Thoracic aorta (tissue), 2 donors: ENCODE results near the gene FERMT1. TPM values are rescaled to one million over a fixed set of nuclear protein-coding genes. Genes with fewer than 3 reads are reported as not detected.

Experiments
- ATAC-seq: fragments of 150-250 bp; one replicate; pipeline ENCODE4 v1.8.0; 2017; ENCODE audit warnings: low read depth; ENCODE audit not compliant: insufficient number of reproducible peaks, low FRiP score
- DNase-seq: peaks from one replicate; pipeline ENCODE4 v3.0.0-alpha.2; 2020; ENCODE audit warnings: low spot score
- H3K27ac ChIP-seq, 2 donors: fragments of 200-600 bp; sonication (generic); 1 replicate in 1 of 2; 2 replicates in 1 of 2; pipeline ENCODE4 v1.5.1; 2016; ENCODE audit warnings: mild to moderate bottlenecking in 2 of 2, moderate library complexity in 2 of 2
- H3K27me3 ChIP-seq: fragments of 200-600 bp; sonication (generic); replicated peaks from 2 replicates; pipeline ENCODE4 v1.6.0; 2016; ENCODE audit warnings: mild to moderate bottlenecking; ENCODE audit not compliant: insufficient read depth
- H3K36me3 ChIP-seq: fragments of 200-600 bp; sonication (generic); one replicate; pipeline ENCODE4 v1.5.1; 2016
- H3K4me1 ChIP-seq, 2 donors: fragments of 200-600 bp; sonication (generic); 1 replicate in 1 of 2; 2 replicates in 1 of 2; pipeline versions ENCODE4 v1.5.1 to v1.6.0; 2016; ENCODE audit warnings: low read depth in 2 of 2, mild to moderate bottlenecking in 1 of 2; ENCODE audit not compliant: control insufficient read depth in 1 of 2
- H3K4me3 ChIP-seq: fragments of 200-600 bp; sonication (generic); 2 replicates; pipeline ENCODE4 v1.5.1; 2016; ENCODE audit warnings: mild to moderate bottlenecking
- H3K9me3 ChIP-seq: fragments of 200-600 bp; sonication (generic); 2 replicates; pipeline ENCODE4 v1.5.1; 2016
- total RNA-seq, 2 donors: library from RNA; depleted of rRNA; stranded (reverse); fragments of >200 nt; gene quantifications; one replicate each; pipeline versions ENCODE4 v1.1.0 to v1.2.3, GENCODE V29; 2016
- TF ChIP-seq, protein P1 (sequence below): fragments of 200-600 bp; sonication (generic); IDR thresholded peaks from one replicate; pipeline ENCODE4 v1.5.1; 2019; ENCODE audit warnings: antibody characterized with exemption

FERMT1 gene
- total RNA-seq, 2 donors from 2014 or later: 0.21 TPM; not detected in 1

DNA sequence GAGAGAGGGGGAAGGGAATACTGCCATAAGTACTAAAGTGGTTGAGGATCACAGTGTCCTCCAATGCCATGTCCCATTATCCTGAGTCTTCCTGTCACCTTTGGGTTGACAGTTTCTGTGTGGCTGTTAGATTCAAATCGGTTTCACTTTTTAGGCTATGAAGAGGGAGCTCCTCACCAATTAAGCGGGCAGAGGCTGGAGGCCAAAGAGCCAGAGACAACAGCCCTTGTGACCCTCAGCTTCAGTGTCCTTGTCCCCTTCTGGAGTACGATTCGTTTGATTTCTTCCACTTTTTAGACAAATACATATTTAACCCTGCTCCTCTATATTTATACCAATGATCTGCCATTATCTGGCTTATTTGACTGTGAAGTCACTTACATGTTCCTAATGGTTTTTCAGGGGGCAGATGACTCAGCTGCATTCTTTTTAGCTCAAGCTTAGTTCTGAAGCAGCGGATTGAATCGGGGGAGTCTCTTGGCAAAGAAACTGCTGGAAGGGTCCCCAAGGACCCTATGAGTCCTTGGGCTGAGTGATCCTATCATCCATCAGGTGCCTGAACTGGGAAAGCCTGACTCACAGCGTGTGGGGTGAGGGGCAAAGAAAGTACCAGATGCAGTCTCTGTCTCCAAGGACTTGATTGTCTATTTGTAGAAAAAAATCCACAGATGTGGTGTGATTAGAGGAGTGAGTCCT, 18.2 kb downstream of the FERMT1 start:
- Histone ChIP-seq H3K27ac (no peak overlapping the region), H3K4me1 (no peaks in the 10 kb centered on the region), H3K9me3 (no peaks in the 10 kb centered on the region), H3K36me3 (no peaks in the 10 kb centered on the region), H3K4me3 (no peak overlapping the region), H3K27me3 (no peaks in the 10 kb centered on the region)
- ATAC-seq: no peak
- TF ChIP-seq, protein P1, sequence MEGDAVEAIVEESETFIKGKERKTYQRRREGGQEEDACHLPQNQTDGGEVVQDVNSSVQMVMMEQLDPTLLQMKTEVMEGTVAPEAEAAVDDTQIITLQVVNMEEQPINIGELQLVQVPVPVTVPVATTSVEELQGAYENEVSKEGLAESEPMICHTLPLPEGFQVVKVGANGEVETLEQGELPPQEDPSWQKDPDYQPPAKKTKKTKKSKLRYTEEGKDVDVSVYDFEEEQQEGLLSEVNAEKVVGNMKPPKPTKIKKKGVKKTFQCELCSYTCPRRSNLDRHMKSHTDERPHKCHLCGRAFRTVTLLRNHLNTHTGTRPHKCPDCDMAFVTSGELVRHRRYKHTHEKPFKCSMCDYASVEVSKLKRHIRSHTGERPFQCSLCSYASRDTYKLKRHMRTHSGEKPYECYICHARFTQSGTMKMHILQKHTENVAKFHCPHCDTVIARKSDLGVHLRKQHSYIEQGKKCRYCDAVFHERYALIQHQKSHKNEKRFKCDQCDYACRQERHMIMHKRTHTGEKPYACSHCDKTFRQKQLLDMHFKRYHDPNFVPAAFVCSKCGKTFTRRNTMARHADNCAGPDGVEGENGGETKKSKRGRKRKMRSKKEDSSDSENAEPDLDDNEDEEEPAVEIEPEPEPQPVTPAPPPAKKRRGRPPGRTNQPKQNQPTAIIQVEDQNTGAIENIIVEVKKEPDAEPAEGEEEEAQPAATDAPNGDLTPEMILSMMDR: no peak
- no peak for DNase-seq

DNA sequence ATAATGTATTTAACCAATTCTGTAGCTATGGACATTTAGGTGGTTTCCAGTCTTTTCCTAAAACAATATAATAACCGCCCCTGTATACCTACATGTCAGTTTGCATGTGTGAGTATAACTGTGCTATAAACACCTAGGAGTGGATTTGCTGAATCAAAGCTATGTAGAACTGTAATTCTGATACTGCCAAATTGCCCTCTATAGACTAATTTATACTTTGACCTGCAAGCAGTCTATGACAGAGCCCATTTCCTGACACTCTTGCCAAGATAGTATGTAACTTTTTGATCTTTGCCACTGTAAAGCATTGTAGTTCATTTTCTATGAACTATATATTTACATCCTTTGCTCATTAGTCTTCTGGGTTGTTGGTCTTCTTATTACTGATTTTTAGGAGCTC, 19.5 kb downstream of the FERMT1 start:
- no peak for DNase-seq
- TF ChIP-seq, protein P1: no peak
- no peaks in the 10 kb centered on the region for H3K4me1 ChIP-seq
- H3K27me3 ChIP-seq: no peaks in the 10 kb centered on the region
- H3K4me3 ChIP-seq: no peak overlapping the region
- H3K36me3 ChIP-seq: no peaks in the 10 kb centered on the region
- no peak for ATAC-seq
- H3K27ac ChIP-seq: no peak overlapping the region
- H3K9me3 ChIP-seq: no peaks in the 10 kb centered on the region

GRCh38 chr20:6101346-6101745, 21.5 kb downstream of the FERMT1 start:
- H3K4me1 ChIP-seq: no peaks in the 10 kb centered on the region
- ATAC-seq (no peak), DNase-seq (no peak)
- H3K36me3 ChIP-seq: no peaks in the 10 kb centered on the region
- H3K27ac ChIP-seq: no peak overlapping the region
- no peaks in the 10 kb centered on the region for H3K9me3 ChIP-seq
- TF ChIP-seq, protein P1: no peak
- no peak overlapping the region for H3K4me3 ChIP-seq
- no peaks in the 10 kb centered on the region for H3K27me3 ChIP-seq

DNA sequence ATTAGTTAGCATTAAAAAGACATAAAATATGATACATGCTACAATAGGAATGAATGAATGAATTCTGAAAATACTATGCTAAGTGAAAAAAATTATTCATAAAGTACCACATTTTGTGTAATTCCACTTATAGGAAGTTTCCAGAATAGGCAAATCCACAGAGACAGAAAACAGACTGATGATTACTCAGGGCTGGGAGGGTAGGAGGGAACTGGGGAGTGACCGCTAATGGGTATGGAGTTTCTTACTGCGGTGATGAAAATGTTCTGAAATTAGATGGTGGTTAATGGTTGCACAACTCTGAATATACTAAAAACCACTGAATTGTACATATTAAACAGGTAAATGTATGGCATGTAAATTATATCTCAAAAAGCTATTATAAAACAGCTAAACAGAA, 22.6 kb downstream of the FERMT1 start:
- no peaks in the 10 kb centered on the region for H3K9me3 ChIP-seq
- H3K4me1 ChIP-seq: no peaks in the 10 kb centered on the region
- TF ChIP-seq, protein P1: no peak
- H3K4me3 ChIP-seq: no peak overlapping the region
- no peaks in the 10 kb centered on the region for H3K27me3 ChIP-seq
- no peaks in the 10 kb centered on the region for H3K36me3 ChIP-seq
- ATAC-seq (no peak), DNase-seq (no peak)
- no peak overlapping the region for H3K27ac ChIP-seq

- no peak for DNase-seq
- Histone ChIP-seq H3K4me3 (no peak overlapping the region), H3K36me3 (no peaks in the 10 kb centered on the region), H3K27me3 (no peaks in the 10 kb centered on the region), H3K27ac (no peak overlapping the region), H3K9me3 (no peaks in the 10 kb centered on the region), H3K4me1 (no peaks in the 10 kb centered on the region)
- TF ChIP-seq, protein P1: no peak
- ATAC-seq: no peak
Observed at GRCh38 chr20:6099819-6100218, 23.0 kb downstream of the FERMT1 start.
